Sigmoid colon (tissue), 7 donors: ENCODE results near the gene ATF6B. TPM values are rescaled to one million over a fixed set of nuclear protein-coding genes. Genes with fewer than 3 reads are reported as not detected.

Experiments used
- DNase-seq: peaks from one replicate; pipeline ENCODE4 v3.0.0-alpha.2; 2019
- H3K27ac ChIP-seq, 4 donors: fragments of 200-600 bp; sonication (generic); one replicate each; pipeline ENCODE4 v1.5.1; 2016 to 2019; ENCODE audit warnings: mild to moderate bottlenecking in 1 of 4
- H3K27me3 ChIP-seq, 3 donors: fragments of 200-600 bp; sonication (generic); one replicate each; pipeline ENCODE4 v1.5.1; 2019; ENCODE audit warnings: mild to moderate bottlenecking in 1 of 3
- H3K36me3 ChIP-seq, 4 donors: fragments of 200-600 bp; sonication (generic); one replicate each; pipeline ENCODE4 v1.5.1; 2016 to 2019
- H3K4me1 ChIP-seq, 4 donors: fragments of 200-600 bp; sonication (generic); one replicate each; pipeline ENCODE4 v1.5.1; 2017 to 2019
- H3K4me3 ChIP-seq, 4 donors: fragments of 200-600 bp; sonication (generic); one replicate each; pipeline ENCODE4 v1.5.1; 2017 to 2019; ENCODE audit warnings: mild to moderate bottlenecking in 2 of 4, moderate library complexity in 1 of 4
- H3K9me3 ChIP-seq, 4 donors: fragments of 200-600 bp in 3 of 4; sonication (generic) in 3 of 4; one replicate each; pipeline versions ENCODE4 v1.5.1 to v1.6.1; 2013 to 2019
- EP300 ChIP-seq, 4 donors: sonication (generic); formaldehyde crosslinking; IDR thresholded peaks; one replicate each; pipeline ENCODE4 v1.6.1; 2017; ENCODE audit warnings: antibody characterized with exemption in 4 of 4
- POLR2A ChIP-seq, 2 donors: fragments of 450-650 bp; IDR thresholded peaks; one replicate each; pipeline ENCODE4 v1.6.1; 2016; ENCODE audit warnings: antibody characterized with exemption in 2 of 2, mild to moderate bottlenecking in 2 of 2, moderate library complexity in 2 of 2
- POLR2AphosphoS5 ChIP-seq, 4 donors: sonication (generic); formaldehyde crosslinking; IDR thresholded peaks; one replicate each; pipeline ENCODE4 v1.6.1; 2017; ENCODE audit warnings: antibody characterized with exemption in 4 of 4
- WGBS, 2 donors: extraction: QIAGEN DNeasy Blood & Tissue Kit; methylation state at CpG; one replicate each; pipeline ENCODE4 v1.1.7; 2013; 5-methylcytosine and 5-hydroxymethylcytosine counted together
- intact Hi-C: fragments of 100-400 bp; cut with DNase I; formaldehyde crosslinking; loops from one replicate; pipeline ENCODE4 v1.15.1; 2023
- polyA plus RNA-seq, 3 donors: library from polyadenylated mRNA; stranded (reverse); fragments of 200-250 nt; gene quantifications; one replicate each; pipeline ENCODE4 v1.2.3, GENCODE V29; 2013
- total RNA-seq, 4 donors: library from RNA; depleted of rRNA; stranded (reverse); fragments of >200 nt; gene quantifications; one replicate each; pipeline ENCODE4 v1.1.0, GENCODE V29; 2016
- TF ChIP-seq, protein P1 (sequence below), 4 experiments: fragments of 450-650 bp in 3 of 4; fragments of 200-600 bp in 1 of 4; IDR thresholded peaks; one replicate each; pipeline ENCODE4 v1.5.1; 2016 to 2019; ENCODE audit warnings: antibody characterized with exemption in 4 of 4, mild to moderate bottlenecking in 3 of 4, moderate library complexity in 2 of 4
- donor health status: healthy with polysubstance abuse.
- donor health status: Bipolar disorder and iron deficiency.
- donor health status: healthy.

ATF6B gene
- total and polyA plus RNA-seq, 7 donors = 10.9 to 93.6 (median 24.6) TPM

GRCh38 chr6:32132110-32132509 is 4.1 kb upstream of the ATF6B start:
- TF ChIP-seq EP300 (IDR thresholded peaks at IDR 0.05) (no peak), POLR2AphosphoS5 (IDR thresholded peaks at IDR 0.05) (no peak), POLR2A (IDR thresholded peaks at IDR 0.05) (no peak)
- TF ChIP-seq, protein P1, sequence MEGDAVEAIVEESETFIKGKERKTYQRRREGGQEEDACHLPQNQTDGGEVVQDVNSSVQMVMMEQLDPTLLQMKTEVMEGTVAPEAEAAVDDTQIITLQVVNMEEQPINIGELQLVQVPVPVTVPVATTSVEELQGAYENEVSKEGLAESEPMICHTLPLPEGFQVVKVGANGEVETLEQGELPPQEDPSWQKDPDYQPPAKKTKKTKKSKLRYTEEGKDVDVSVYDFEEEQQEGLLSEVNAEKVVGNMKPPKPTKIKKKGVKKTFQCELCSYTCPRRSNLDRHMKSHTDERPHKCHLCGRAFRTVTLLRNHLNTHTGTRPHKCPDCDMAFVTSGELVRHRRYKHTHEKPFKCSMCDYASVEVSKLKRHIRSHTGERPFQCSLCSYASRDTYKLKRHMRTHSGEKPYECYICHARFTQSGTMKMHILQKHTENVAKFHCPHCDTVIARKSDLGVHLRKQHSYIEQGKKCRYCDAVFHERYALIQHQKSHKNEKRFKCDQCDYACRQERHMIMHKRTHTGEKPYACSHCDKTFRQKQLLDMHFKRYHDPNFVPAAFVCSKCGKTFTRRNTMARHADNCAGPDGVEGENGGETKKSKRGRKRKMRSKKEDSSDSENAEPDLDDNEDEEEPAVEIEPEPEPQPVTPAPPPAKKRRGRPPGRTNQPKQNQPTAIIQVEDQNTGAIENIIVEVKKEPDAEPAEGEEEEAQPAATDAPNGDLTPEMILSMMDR (IDR thresholded peaks at IDR 0.05) = no peak
- Histone ChIP-seq H3K27ac (no peak overlapping the region), H3K4me3 (no peak overlapping the region), H3K9me3 (no peaks in the 10 kb centered on the region), H3K27me3 (no peaks in the 10 kb centered on the region), H3K36me3 (no peaks in the 10 kb centered on the region), H3K4me1 (peaks cover 0 to 25% (median 20%) of the 10 kb centered on the region in 4 donors)
- intact Hi-C loops = no loop called here
- DNase-seq = no peak

GRCh38 chr6:32131439-32131948 is 3.4 kb upstream of the ATF6B start:
- intact Hi-C loops = loop anchor here (1.0 kb wide), 1 partner anchor 17 kb away; no protein-coding TSS in a partner anchor
- 89 to 94% methylated on average over 14 of the region's 14 CpGs for WGBS, 2 donors
- DNase-seq = peak; percentile 28
- Histone ChIP-seq H3K36me3 (peaks cover 0 to 4% (median 0%) of the 10 kb centered on the region in 4 donors), H3K4me1 (peaks cover 0 to 31% (median 26%) of the 10 kb centered on the region in 4 donors), H3K9me3 (no peaks in the 10 kb centered on the region), H3K27me3 (no peaks in the 10 kb centered on the region), H3K27ac (no peak overlapping the region), H3K4me3 (no peak overlapping the region)
- no peak for TF ChIP-seq EP300 (IDR thresholded peaks at IDR 0.05)
- TF ChIP-seq POLR2AphosphoS5 (IDR thresholded peaks at IDR 0.05) = no peak
- no peak for TF ChIP-seq POLR2A (IDR thresholded peaks at IDR 0.05)
- TF ChIP-seq, protein P1 (IDR thresholded peaks at IDR 0.05) = no peak

- H3K9me3 ChIP-seq = no peaks in the 10 kb centered on the region
- intact Hi-C loops = loop anchor here (1.0 to 10.0 kb wide), 3 partner anchors 23 to 225 kb away; partner anchors contain the start of gene ZBTB12
- H3K27ac ChIP-seq = peak overlapping the region; percentile 91 to 94 (median 92)
- peaks cover 0 to 36% (median 31%) of the 10 kb centered on the region in 4 donors for H3K4me1 ChIP-seq
- DNase-seq = peak; percentile 67
- H3K4me3 ChIP-seq = peak overlapping the region; percentile 62 to 72 (median 67)
- H3K36me3 ChIP-seq = peaks cover 0 to 24% (median 12%) of the 10 kb centered on the region in 4 donors
- TF ChIP-seq, protein P1 (IDR thresholded peaks at IDR 0.05) = no peak
- TF ChIP-seq POLR2AphosphoS5 (IDR thresholded peaks at IDR 0.05) (peak in 2 of 4 donors; percentile 46 to 71), POLR2A (IDR thresholded peaks at IDR 0.05) (no peak), EP300 (IDR thresholded peaks at IDR 0.05) (peak in 1 of 4 donors; percentile 16)
- WGBS, 2 donors = 32 to 40% methylated on average over 22 of the region's 22 CpGs
- H3K27me3 ChIP-seq = no peaks in the 10 kb centered on the region
Measured at GRCh38 chr6:32129297-32130088, 1.4 kb upstream of the ATF6B start.

GRCh38 chr6:32128751-32129296 is 778 bp upstream of the ATF6B start:
- Histone ChIP-seq H3K4me3 (peak overlapping the region in 3 of 4 donors; percentile 68 to 92 (median 77)), H3K36me3 (peaks cover 0 to 31% (median 18%) of the 10 kb centered on the region in 4 donors), H3K4me1 (peaks cover 0 to 36% (median 31%) of the 10 kb centered on the region in 4 donors), H3K9me3 (no peaks in the 10 kb centered on the region), H3K27ac (peak overlapping the region; percentile 91 to 94 (median 92)), H3K27me3 (no peaks in the 10 kb centered on the region)
- DNase-seq = no peak
- 88 to 92% methylated on average over 13 of the region's 13 CpGs for WGBS, 2 donors
- TF ChIP-seq POLR2A (IDR thresholded peaks at IDR 0.05) = no peak
- TF ChIP-seq POLR2AphosphoS5 (IDR thresholded peaks at IDR 0.05) = no peak
- TF ChIP-seq EP300 (IDR thresholded peaks at IDR 0.05) = no peak
- TF ChIP-seq, protein P1 (IDR thresholded peaks at IDR 0.05) = no peak
- intact Hi-C loops = loop anchor here (1.0 to 10.0 kb wide), 2 partner anchors 66 to 224 kb away; partner anchors contain the start of gene ZBTB12
